CMK (cell line): ENCODE results near the gene PON1.

ENCODE experiments used
- DNase-seq: peaks from one replicate; pipeline ENCODE4 v3.0.0-alpha.2; 2010; ENCODE audit warnings: low read depth

PON1 gene

GRCh38 chr7:95317546-95317945, 6.8 kb downstream of the PON1 start:
- peak; percentile 15 for DNase-seq

GRCh38 chr7:95316588-95316987, 7.7 kb downstream of the PON1 start:
- no peak for DNase-seq

- DNase-seq = no peak
Observed at GRCh38 chr7:95312561-95312960, 11.8 kb downstream of the PON1 start.

- no peak for DNase-seq
Observed at GRCh38 chr7:95311389-95311788, 12.9 kb downstream of the PON1 start.

- no peak for DNase-seq
Observed at GRCh38 chr7:95309951-95310350, 14.4 kb downstream of the PON1 start.

- DNase-seq = no peak
Observed at GRCh38 chr7:95304990-95305389, 19.3 kb downstream of the PON1 start.

GRCh38 chr7:95303013-95303905, 21.1 kb downstream of the PON1 start:
- DNase-seq = no peak

GRCh38 chr7:95298091-95298490, 26.2 kb downstream of the PON1 start:
- no peak for DNase-seq

GRCh38 chr7:95297041-95297440, 27.3 kb downstream of the PON1 start:
- DNase-seq = no peak

- no peak for DNase-seq
Observed at GRCh38 chr7:95296456-95296855, 27.9 kb downstream of the PON1 start.

- DNase-seq = no peak
Observed at GRCh38 chr7:95295397-95295796, 28.9 kb downstream of the PON1 start.

GRCh38 chr7:95290166-95290830, 34.0 kb downstream of the PON1 start:
- no peak for DNase-seq

- no peak for DNase-seq
Observed at GRCh38 chr7:95286096-95286495, 38.2 kb downstream of the PON1 start.

GRCh38 chr7:95279417-95279816, 44.9 kb downstream of the PON1 start:
- DNase-seq = no peak

GRCh38 chr7:95276114-95276513, 48.2 kb downstream of the PON1 start:
- no peak for DNase-seq

- no peak for DNase-seq
Observed at GRCh38 chr7:95269640-95270039, 54.7 kb downstream of the PON1 start.

GRCh38 chr7:95267754-95268153, 56.6 kb downstream of the PON1 start:
- DNase-seq = no peak

GRCh38 chr7:95265634-95266033, 58.7 kb downstream of the PON1 start:
- DNase-seq = no peak

- no peak for DNase-seq
Observed at GRCh38 chr7:95264363-95264891, 59.9 kb downstream of the PON1 start.

- DNase-seq = no peak
Observed at GRCh38 chr7:95263785-95264362, 60.5 kb downstream of the PON1 start.

GRCh38 chr7:95262875-95263274, 61.5 kb downstream of the PON1 start:
- no peak for DNase-seq

- no peak for DNase-seq
Observed at GRCh38 chr7:95261895-95262415, 62.4 kb downstream of the PON1 start.

GRCh38 chr7:95255691-95256090, 68.6 kb downstream of the PON1 start:
- DNase-seq = no peak
